ENCODE measurements around the gene ALAS1.

Gene ALAS1

DNA sequence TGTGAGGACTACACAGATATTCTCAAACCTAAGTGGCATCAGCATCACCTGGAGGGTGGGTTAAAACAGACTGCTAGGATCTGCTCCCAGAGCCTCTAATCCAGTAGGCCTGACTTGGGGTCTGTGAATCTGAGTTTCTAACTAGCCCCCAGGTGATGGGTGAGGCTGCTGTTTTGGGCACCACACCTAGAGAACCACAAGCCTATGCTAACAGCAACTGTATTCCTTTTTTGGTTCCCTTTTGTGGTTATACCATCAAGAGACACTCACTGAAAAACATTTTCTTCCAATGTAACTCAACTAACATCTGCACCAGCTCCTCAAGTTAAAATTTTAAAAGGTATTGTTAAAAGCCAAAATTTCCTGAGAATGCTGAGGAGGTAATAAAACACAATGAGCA, 64.5 kb downstream of the ALAS1 start:
- no peak for TF ChIP-seq CTCF (conservative IDR thresholded peaks at IDR 0.05)
- H3K27ac ChIP-seq = peak overlapping the region; percentile 57
